Astrocyte (in vitro differentiated cells and primary cell): ENCODE results near the gene KDM6A.

Experiments
- EZH2 ChIP-seq: IDR thresholded peaks from 2 replicates; pipeline ENCODE4 v1.6.1; 2012; ENCODE audit warnings: mild to moderate bottlenecking, low read length, inconsistent platforms; ENCODE audit not compliant: insufficient read depth
- TF ChIP-seq, protein P1 (sequence below): IDR thresholded peaks from 2 replicates; pipeline ENCODE4 v1.5.1; 2011; ENCODE audit warnings: low read depth, mild to moderate bottlenecking, inconsistent platforms, low read length, moderate library complexity; ENCODE audit not compliant: insufficient read depth

DNA sequence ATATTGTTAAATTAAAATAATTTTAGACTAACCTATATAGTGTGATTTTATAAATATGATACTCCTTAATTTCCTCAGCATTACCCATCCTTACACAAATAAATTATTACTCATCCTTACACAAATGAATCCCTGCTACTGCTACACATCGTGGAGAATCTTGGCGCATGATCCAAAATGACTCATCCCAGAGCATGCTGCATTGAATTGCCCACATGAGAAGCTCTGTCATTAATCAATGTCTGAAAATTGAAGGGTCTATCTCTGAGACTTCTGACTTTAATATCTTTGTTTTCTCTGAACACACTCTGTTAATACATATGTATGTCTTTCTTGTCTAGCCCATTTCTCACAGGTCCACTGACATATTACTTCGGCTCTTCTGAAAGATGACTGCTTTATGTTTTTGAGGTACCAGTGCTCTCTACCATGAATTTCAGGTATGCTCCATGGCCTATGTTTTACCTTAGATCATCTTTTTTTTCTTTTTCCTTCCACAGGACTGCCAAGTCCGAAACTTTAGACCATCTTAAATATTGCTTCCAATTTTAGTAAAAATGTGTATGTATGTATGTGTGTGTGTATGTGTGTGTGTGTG lies 44.9 kb upstream of the KDM6A start:
- TF ChIP-seq, protein P1, sequence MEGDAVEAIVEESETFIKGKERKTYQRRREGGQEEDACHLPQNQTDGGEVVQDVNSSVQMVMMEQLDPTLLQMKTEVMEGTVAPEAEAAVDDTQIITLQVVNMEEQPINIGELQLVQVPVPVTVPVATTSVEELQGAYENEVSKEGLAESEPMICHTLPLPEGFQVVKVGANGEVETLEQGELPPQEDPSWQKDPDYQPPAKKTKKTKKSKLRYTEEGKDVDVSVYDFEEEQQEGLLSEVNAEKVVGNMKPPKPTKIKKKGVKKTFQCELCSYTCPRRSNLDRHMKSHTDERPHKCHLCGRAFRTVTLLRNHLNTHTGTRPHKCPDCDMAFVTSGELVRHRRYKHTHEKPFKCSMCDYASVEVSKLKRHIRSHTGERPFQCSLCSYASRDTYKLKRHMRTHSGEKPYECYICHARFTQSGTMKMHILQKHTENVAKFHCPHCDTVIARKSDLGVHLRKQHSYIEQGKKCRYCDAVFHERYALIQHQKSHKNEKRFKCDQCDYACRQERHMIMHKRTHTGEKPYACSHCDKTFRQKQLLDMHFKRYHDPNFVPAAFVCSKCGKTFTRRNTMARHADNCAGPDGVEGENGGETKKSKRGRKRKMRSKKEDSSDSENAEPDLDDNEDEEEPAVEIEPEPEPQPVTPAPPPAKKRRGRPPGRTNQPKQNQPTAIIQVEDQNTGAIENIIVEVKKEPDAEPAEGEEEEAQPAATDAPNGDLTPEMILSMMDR, result no peak
- no peak for TF ChIP-seq EZH2
